RWPE2 (cell line): ENCODE measurements around the gene MACF1.

Source experiments
- ATAC-seq: fragments of 200-7000 bp; cut with Tn5 transposase; 3 replicates; pipeline ENCODE4 v1.9.1; 2021; ENCODE audit warnings: low read depth
- DNase-seq: peaks from one replicate; pipeline ENCODE4 v3.0.0-alpha.2; 2020; ENCODE audit warnings: low spot score
- H3K27ac ChIP-seq: fragments of 450-650 bp; 2 replicates; pipeline ENCODE4 v1.5.1; 2017; ENCODE audit warnings: mild to moderate bottlenecking; ENCODE audit not compliant: poor library complexity, severe bottlenecking
- H3K27me3 ChIP-seq: fragments of 250-450 bp; sonication (Bioruptor Pico); 2 replicates; pipeline ENCODE4 v1.5.1; 2021; ENCODE audit warnings: mild to moderate bottlenecking, moderate library complexity; ENCODE audit not compliant: insufficient read depth, poor library complexity, severe bottlenecking
- H3K36me3 ChIP-seq: fragments of 250-450 bp; sonication (Bioruptor Pico); 2 replicates; pipeline ENCODE4 v1.5.1; 2020; ENCODE audit warnings: low read depth, mild to moderate bottlenecking, moderate library complexity
- H3K4me1 ChIP-seq: fragments of 250-450 bp; sonication (Bioruptor Pico); 2 replicates; pipeline ENCODE4 v1.5.1; 2021; ENCODE audit warnings: mild to moderate bottlenecking, moderate library complexity; ENCODE audit not compliant: insufficient read depth, poor library complexity, severe bottlenecking
- H3K4me3 ChIP-seq: fragments of 250-450 bp; sonication (Bioruptor Pico); 2 replicates; pipeline ENCODE4 v1.5.1; 2021; ENCODE audit warnings: mild to moderate bottlenecking, moderate library complexity; ENCODE audit not compliant: severe bottlenecking
- H3K9me3 ChIP-seq: fragments of 250-450 bp; sonication (Bioruptor Pico); 2 replicates; pipeline ENCODE4 v1.5.1; 2021; ENCODE audit warnings: mild to moderate bottlenecking, moderate library complexity; ENCODE audit not compliant: severe bottlenecking
- CTCF ChIP-seq: fragments of 450-650 bp; IDR thresholded peaks from one replicate; pipeline ENCODE4 v1.5.1; 2017; ENCODE audit warnings: mild to moderate bottlenecking, moderate library complexity; ENCODE audit not compliant: poor library complexity, severe bottlenecking

The MACF1 gene

GRCh38 chr1:39406533-39407450 is 202.3 kb downstream of the MACF1 start:
- DNase-seq (no peak), ATAC-seq (no peak)
- H3K36me3 ChIP-seq = peaks cover 15% of the 10 kb centered on the region; the same call in 1 of the 2 replicates
- no peak for TF ChIP-seq CTCF
- H3K27me3 ChIP-seq = no peaks in the 10 kb centered on the region
- peak overlapping the region; percentile 67 for H3K27ac ChIP-seq
- H3K9me3 ChIP-seq = no peaks in the 10 kb centered on the region
- H3K4me1 ChIP-seq = peaks cover 42% of the 10 kb centered on the region
- H3K4me3 ChIP-seq = no peak overlapping the region

- TF ChIP-seq CTCF = no peak
- peaks cover 42% of the 10 kb centered on the region for H3K4me1 ChIP-seq
- no peak for DNase-seq
- no peaks in the 10 kb centered on the region for H3K9me3 ChIP-seq
- H3K27me3 ChIP-seq = no peaks in the 10 kb centered on the region
- peak overlapping the region; percentile 85 for H3K4me3 ChIP-seq
- peaks cover 14% of the 10 kb centered on the region; the same call in 1 of the 2 replicates for H3K36me3 ChIP-seq
- H3K27ac ChIP-seq = peak overlapping the region; percentile 67
- ATAC-seq = no peak
Observed at GRCh38 chr1:39407510-39407895, 203.0 kb downstream of the MACF1 start.

- no peak; the same call in 2 of the 3 replicates for ATAC-seq
- Histone ChIP-seq H3K4me3 (peak overlapping the region; percentile 85), H3K27ac (peak overlapping the region; percentile 67), H3K4me1 (peaks cover 42% of the 10 kb centered on the region), H3K36me3 (peaks cover 14% of the 10 kb centered on the region; the same call in 1 of the 2 replicates), H3K9me3 (no peaks in the 10 kb centered on the region), H3K27me3 (no peaks in the 10 kb centered on the region)
- no peak for TF ChIP-seq CTCF
- no peak for DNase-seq
Observed at GRCh38 chr1:39407896-39408640, 203.6 kb downstream of the MACF1 start.

GRCh38 chr1:39408641-39409054 is 204.2 kb downstream of the MACF1 start:
- peak; percentile 81 for ATAC-seq
- TF ChIP-seq CTCF = no peak
- H3K4me1 ChIP-seq = peaks cover 42% of the 10 kb centered on the region

More at GRCh38 chr1:39408641-39409054, 204.2 kb downstream of the MACF1 start:
- DNase-seq = peak; percentile 97
- Histone ChIP-seq H3K36me3 (peaks cover 14% of the 10 kb centered on the region; the same call in 1 of the 2 replicates), H3K4me3 (peak overlapping the region; percentile 85), H3K9me3 (no peaks in the 10 kb centered on the region), H3K27ac (peak overlapping the region; percentile 67), H3K27me3 (no peaks in the 10 kb centered on the region)
